Stimulated activated CD8-positive, alpha-beta memory T cell treated with anti-CD3 and anti-CD28 coated beads, Interleukin-2, amount 100 ng/mL, for 1 hour (primary cell): Measurements from ENCODE around the gene MICAL3.
"Not testable (repeated sequence)": the region's sequence is repeated elsewhere in the genome, so short reads cannot be mapped to it uniquely, and the experiment has no call there.

Experiments
- DNase-seq, 2 donors: peaks; one replicate each; pipeline ENCODE4 v3.0.0-alpha.2; 2020; ENCODE audit warnings: low read depth in 2 of 2

MICAL3 gene

GRCh38 chr22:17888439-17888838, 135.9 kb downstream of the MICAL3 start:
- no peak for DNase-seq

- DNase-seq: no peak
Measured at GRCh38 chr22:17884893-17885292, 139.5 kb downstream of the MICAL3 start.

- DNase-seq: no peak
Measured at GRCh38 chr22:17884084-17884483, 140.3 kb downstream of the MICAL3 start.

- no peak for DNase-seq
Measured at GRCh38 chr22:17883356-17883755, 141.0 kb downstream of the MICAL3 start.

GRCh38 chr22:17882727-17883126, 141.6 kb downstream of the MICAL3 start:
- no peak for DNase-seq

- DNase-seq: no peak
Measured at GRCh38 chr22:17882162-17882561, 142.2 kb downstream of the MICAL3 start.

GRCh38 chr22:17881366-17881765, 143.0 kb downstream of the MICAL3 start:
- DNase-seq: no peak

GRCh38 chr22:17880468-17880867, 143.9 kb downstream of the MICAL3 start:
- no peak for DNase-seq

GRCh38 chr22:17880020-17880419, 144.3 kb downstream of the MICAL3 start:
- DNase-seq: no peak

GRCh38 chr22:17878941-17879340, 145.4 kb downstream of the MICAL3 start:
- no peak for DNase-seq

GRCh38 chr22:17878186-17878694, 146.1 kb downstream of the MICAL3 start:
- no peak for DNase-seq

- DNase-seq: not testable (repeated sequence)
Measured at GRCh38 chr22:17876878-17877855, 147.2 kb downstream of the MICAL3 start.

GRCh38 chr22:17876306-17876831, 148.0 kb downstream of the MICAL3 start:
- DNase-seq: no peak

GRCh38 chr22:17875631-17876030, 148.7 kb downstream of the MICAL3 start:
- no peak for DNase-seq

- DNase-seq: no peak
Measured at GRCh38 chr22:17875156-17875555, 149.2 kb downstream of the MICAL3 start.

- no peak for DNase-seq
Measured at GRCh38 chr22:17874231-17874905, 150.0 kb downstream of the MICAL3 start.

GRCh38 chr22:17873804-17874203, 150.6 kb downstream of the MICAL3 start:
- no peak for DNase-seq

GRCh38 chr22:17873116-17873515, 151.2 kb downstream of the MICAL3 start:
- DNase-seq: no peak

GRCh38 chr22:17872471-17872870, 151.9 kb downstream of the MICAL3 start:
- no peak for DNase-seq

- no peak for DNase-seq
Measured at GRCh38 chr22:17871726-17872458, 152.5 kb downstream of the MICAL3 start.

- no peak for DNase-seq
Measured at GRCh38 chr22:17870407-17870806, 154.0 kb downstream of the MICAL3 start.
